ENCODE results near the gene NFX1.
A peak's percentile ranks its signal among the peaks of the same experiment; 100 is the strongest.
"Not testable (repeated sequence)": the region's sequence is repeated elsewhere in the genome, so short reads cannot be mapped to it uniquely, and the experiment has no call there.

The NFX1 gene

GRCh38 chr9:33366979-33367480 lies 76.7 kb downstream of the NFX1 start:
- DNase-seq: no peak

DNA sequence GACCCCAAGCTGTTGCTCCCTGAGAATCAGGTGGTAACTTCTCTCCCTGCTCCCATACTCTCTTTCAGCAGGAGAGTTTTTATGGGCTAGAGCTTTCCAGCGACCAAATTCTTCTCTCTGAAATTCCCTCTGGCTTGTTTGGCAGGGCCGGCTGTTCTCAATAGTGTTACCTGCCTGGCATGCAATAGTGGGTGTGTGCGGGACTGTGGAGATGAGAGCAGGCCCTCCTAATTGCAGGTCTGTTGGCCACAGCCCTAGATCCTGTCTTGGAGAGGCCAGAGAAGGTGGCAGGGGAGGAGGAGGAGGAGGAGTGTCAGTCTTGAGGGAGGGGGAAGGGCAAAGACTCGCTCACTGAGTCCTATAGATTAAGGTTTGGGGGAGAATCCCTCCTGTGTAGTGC lies 82.6 kb downstream of the NFX1 start:
- DNase-seq: no peak

- DNase-seq: no peak
These were observed 83.9 kb downstream of the NFX1 start for GRCh38 chr9:33374190-33374589.

DNA sequence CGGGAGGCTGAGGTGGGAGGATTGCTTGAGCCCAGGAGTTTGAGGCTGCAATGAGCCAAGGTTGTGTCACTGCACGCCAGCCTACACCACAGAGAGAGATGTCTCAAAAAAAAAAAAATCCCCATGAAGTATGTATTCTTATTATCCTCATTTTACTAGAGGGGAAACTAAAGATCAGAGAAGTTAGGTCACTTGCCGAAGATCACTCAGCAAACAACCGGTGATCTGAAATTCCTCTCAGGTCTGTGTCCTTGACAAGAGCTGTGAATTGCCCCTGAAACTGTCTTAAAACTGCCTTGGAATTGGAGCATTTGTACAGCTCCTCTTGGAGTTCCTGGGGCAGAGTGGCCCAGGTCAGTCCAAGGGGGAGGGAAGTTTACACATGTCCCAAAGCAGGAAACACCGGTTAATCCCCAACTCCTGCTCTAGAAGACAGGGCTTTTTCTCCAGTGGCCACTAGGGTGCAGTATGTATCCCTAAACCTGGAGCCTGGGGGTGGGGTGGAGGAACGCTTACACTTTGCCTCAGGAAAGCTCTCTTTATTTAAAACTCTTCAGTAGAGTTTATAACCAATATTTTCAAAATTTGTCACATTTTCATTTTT lies 84.4 kb downstream of the NFX1 start:
- peak; percentile 62 for DNase-seq

- DNase-seq: no peak
These were observed 85.0 kb downstream of the NFX1 start for GRCh38 chr9:33375238-33375840.

- no peak for DNase-seq
These were observed 85.6 kb downstream of the NFX1 start for GRCh38 chr9:33375841-33376321.

GRCh38 chr9:33377089-33377715 lies 86.9 kb downstream of the NFX1 start:
- no peak for DNase-seq

DNA sequence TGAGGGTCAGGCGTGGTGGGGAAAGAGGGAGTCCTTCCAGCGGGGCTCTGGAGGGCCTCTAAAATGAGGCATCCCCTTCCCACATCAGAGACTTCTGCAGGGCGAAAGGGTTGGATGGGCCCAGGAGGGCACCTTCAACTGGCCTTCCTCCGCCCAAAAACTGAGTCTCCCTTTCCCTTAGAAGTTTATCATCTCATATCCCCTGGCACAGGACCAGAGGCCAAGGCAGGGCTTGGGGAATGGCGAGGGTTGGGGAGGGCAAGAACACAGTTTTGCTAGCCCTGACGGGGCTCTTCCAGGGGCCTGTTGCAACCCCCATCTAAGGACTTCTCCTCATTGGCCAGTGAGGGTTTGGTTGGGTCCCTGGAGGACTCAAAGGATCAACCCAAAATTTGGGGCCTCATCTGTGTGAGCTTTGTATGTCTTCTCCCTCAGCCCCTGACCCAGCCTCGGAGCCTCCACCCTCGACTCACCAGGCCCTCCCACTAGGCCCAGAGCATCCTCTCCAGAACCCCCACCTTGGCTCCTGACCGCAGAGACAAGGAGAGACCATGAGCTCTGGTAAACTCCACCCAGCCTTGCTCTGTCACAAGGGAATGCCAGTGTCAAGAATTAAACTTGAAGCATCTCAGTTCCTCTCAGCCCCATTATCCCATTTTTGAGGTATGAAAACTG lies 87.9 kb downstream of the NFX1 start:
- DNase-seq: no peak

- DNase-seq: no peak
These were observed 89.5 kb downstream of the NFX1 start for GRCh38 chr9:33379666-33380389.

- DNase-seq: no peak
These were observed 90.2 kb downstream of the NFX1 start for GRCh38 chr9:33380390-33381094.

GRCh38 chr9:33381231-33381791 lies 91.0 kb downstream of the NFX1 start:
- no peak for DNase-seq

GRCh38 chr9:33382397-33382796 lies 92.1 kb downstream of the NFX1 start:
- DNase-seq: not testable (repeated sequence)

- DNase-seq: not testable (repeated sequence)
These were observed 93.1 kb downstream of the NFX1 start for GRCh38 chr9:33383396-33383795.

- DNase-seq: not testable (repeated sequence)
These were observed 95.2 kb downstream of the NFX1 start for GRCh38 chr9:33385536-33385935.

GRCh38 chr9:33385979-33386640 lies 95.8 kb downstream of the NFX1 start:
- DNase-seq: not testable (repeated sequence)

GRCh38 chr9:33386641-33386996 lies 96.3 kb downstream of the NFX1 start:
- DNase-seq: not testable (repeated sequence)

- DNase-seq: not testable (repeated sequence)
These were observed 96.7 kb downstream of the NFX1 start for GRCh38 chr9:33386998-33387397.

DNA sequence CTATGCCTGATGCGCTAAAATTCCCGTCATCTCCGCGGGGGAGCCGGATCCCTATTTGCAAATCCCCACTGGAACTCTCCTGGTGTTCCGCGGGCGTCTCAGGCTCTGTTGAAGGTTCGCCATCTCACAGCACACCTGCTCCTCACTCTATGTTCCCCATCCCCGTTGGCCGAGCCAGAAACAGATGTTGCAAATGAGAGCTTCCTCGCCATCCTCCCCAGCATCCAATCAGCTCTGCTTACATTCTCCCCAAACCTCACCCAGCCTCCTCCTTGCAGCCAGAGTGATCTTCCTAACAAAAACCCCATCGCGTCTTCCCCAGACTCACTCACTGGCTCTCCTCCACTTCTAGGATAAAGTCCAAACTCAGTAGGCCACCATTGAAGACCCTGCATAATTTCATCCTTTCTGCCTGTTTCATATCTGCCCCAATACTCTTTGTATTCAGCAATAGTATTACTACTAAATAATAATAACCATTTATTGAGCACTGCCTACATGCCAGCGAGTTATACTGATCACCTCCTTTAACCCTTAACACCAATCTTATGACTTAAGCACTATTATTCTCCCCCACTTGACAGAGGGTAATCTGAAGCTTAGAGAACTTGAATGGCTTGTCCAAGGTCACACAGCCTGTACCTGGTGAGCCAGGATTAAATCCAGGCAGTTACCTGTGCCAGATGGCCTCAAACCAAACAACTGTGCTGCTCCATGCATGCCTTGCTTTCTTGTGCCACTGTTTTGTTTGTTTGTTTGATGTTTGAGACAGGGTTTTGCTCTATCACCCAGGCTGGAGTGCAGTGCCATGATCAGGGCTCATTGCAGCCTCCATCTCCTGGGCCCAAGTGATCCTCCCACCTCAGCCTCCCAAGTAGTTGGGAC lies 98.0 kb downstream of the NFX1 start:
- DNase-seq: no peak

- not testable (repeated sequence) for DNase-seq
These were observed 100.9 kb downstream of the NFX1 start for GRCh38 chr9:33391111-33391771.

DNA sequence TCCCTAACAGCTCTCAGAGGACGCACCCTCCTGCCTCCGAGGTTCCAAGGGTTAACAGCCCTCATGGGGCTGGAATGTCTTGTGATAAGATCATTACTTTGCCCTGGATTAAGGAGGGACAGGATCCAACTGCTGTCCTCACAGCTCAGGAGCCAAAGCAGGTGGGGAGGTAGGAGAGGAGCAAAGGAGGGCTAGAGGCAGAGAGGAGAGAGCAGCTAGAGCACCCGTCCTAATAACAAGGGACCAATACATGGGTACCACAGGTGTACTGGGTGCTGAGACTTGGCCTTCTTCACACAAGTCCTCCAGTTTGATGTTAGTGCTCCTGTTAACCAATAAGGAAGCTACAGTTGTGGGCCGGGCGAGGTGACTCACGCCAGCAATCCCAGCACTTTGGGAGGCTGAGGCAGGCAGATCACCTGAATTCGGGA lies 102.3 kb downstream of the NFX1 start:
- DNase-seq: not testable (repeated sequence)

Measured in activated naive CD4-positive, alpha-beta T cell treated with Interleukin-2 at 50 U/mL for 16 hours (primary cell).